PC-9 (cell line): ENCODE results near the gene GPC5.

ENCODE experiments used
- CTCF ChIP-seq: fragments of 200-600 bp; sonication (generic); conservative IDR thresholded peaks from 2 replicates; pipeline ENCODE4 v1.6.1; 2017; ENCODE audit warnings: mixed run types, antibody characterized with exemption, mild to moderate bottlenecking, moderate library complexity
- EZH2 ChIP-seq: fragments of 200-600 bp; sonication (generic); IDR thresholded peaks from 2 replicates; pipeline ENCODE4 v1.8.0; 2017; ENCODE audit warnings: antibody characterized with exemption, low read depth

- TF ChIP-seq CTCF: no peak
- no peak for TF ChIP-seq EZH2
Observed at GRCh38 chr13:91358387-91358782, 40.0 kb upstream of the GPC5 start.
